H1 (cell line): ENCODE data around the gene TSPAN32. TPM values are rescaled to one million over a fixed set of nuclear protein-coding genes. Genes with fewer than 3 reads are reported as not detected.

Experiments used
- CREB1 ChIP-seq: IDR thresholded peaks from 2 replicates; pipeline ENCODE4 v1.6.1; 2012; ENCODE audit warnings: inconsistent platforms
- MAX ChIP-seq: IDR thresholded peaks from 2 replicates; pipeline ENCODE4 v1.6.1; 2012; ENCODE audit warnings: inconsistent platforms
- POLR2AphosphoS5 ChIP-seq: IDR thresholded peaks from 2 replicates; pipeline ENCODE4 v1.6.1; 2011; ENCODE audit warnings: low read depth, low read length
- RFX5 ChIP-seq: IDR thresholded peaks from 2 replicates; pipeline ENCODE4 v1.6.1; 2011; ENCODE audit warnings: low read depth, low read length, improper control_type of control experiment, borderline replicate concordance
- SAP30 ChIP-seq: fragments of 300-600 bp; sonication (generic); IDR thresholded peaks from 2 replicates; pipeline ENCODE4 v1.7.1; 2012; ENCODE audit warnings: low read length, moderate library complexity, mild to moderate bottlenecking, inconsistent platforms; ENCODE audit not compliant: insufficient read depth, insufficient replicate concordance
- polyA plus RNA-seq, 7 experiments: library from polyadenylated mRNA; depleted of rRNA in 3 of 7; stranded (reverse) in 5 of 7; unstranded in 2 of 7; fragments of >200 nt in 5 of 7; fragments of 200-250 nt in 2 of 7; gene quantifications; 1 replicate in 5 of 7; 2 replicates in 1 of 7; 4 replicates in 1 of 7; pipeline versions ENCODE4 v1.2.1 to v1.2.3, GENCODE V29; 2011 to 2013; ENCODE audit warnings: missing spikeins in 2 of 7, mixed read lengths in 2 of 7
- total RNA-seq: library from RNA; stranded (reverse); fragmentation: NEBNext Ultra II Directional; extraction: Animal tissue kit (Norgen Biotek cat#: 25700); gene quantifications from 2 replicates; pipeline ENCODE4 v1.2.1, GENCODE V29; 2021

The TSPAN32 gene
- total and polyA plus RNA-seq, 2 of the 8 experiments (the other 6 are each of a cell fraction or from before 2014, with no cell fraction given), result not detected

- TF ChIP-seq MAX, result no peak
- TF ChIP-seq RFX5, result no peak
- TF ChIP-seq CREB1, result no peak
- TF ChIP-seq POLR2AphosphoS5, result no peak
- TF ChIP-seq SAP30, result no peak
Observed at GRCh38 chr11:2347308-2347830, 45.6 kb downstream of the TSPAN32 start (continued).
